ENCODE results near the gene PSMC3IP. TPM values are rescaled to one million over a fixed set of nuclear protein-coding genes. Genes with fewer than 3 reads are reported as not detected.
"Not testable (repeated sequence)": the region's sequence is repeated elsewhere in the genome, so short reads cannot be mapped to it uniquely, and the experiment has no call there.

Gene PSMC3IP
- total RNA-seq, 2 experiments from 2014 or later = 38.6 to 42.2 TPM

DNA sequence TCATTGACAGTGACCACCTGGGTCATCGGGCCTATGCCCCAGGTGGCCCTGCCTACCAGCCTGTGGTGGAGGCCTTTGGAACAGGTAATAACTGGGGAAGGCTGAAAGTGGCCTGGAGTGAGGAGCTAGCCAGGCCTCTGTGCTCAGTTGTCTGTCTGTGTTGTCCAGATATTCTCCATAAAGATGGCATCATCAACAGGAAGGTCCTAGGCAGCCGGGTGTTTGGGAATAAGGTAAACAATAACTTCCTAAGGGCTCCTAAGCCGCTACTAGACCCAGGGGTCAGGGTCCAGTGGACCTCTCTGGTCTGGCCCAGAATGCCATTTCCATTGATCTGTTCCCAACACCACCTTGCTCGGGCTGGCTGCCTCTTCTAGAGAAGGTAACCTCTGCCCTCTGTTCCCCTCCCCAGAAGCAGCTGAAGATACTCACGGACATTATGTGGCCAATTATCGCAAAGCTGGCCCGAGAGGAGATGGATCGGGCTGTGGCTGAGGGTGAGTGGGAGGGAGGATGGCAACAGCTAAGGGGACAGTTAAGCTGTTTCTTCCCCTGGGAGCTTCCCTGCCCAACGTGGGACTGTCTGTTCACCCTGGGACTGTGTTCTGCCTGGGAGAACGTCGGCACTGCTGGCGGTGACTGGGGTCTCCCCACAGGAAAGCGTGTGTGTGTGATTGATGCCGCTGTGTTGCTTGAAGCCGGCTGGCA, 12.6 kb downstream of the PSMC3IP start:
- CTCF ChIA-PET = interaction anchor here (0.7 to 2.8 kb wide), 5 partner anchors 11 to 115 kb away, joined by 3 to 13 read pairs (median 3); partner anchors contain the start of genes NAGLU and PSMC3IP
- H3K4me3 Mint-ChIP-seq = peak overlapping the region; percentile 32
- H3K36me3 Mint-ChIP-seq (ENCODE audit: low read depth) = peaks cover 17% of the 10 kb centered on the region
- H3K9me3 Mint-ChIP-seq = no peaks in the 10 kb centered on the region
- no peak overlapping the region for H3K27ac Mint-ChIP-seq
- DNase-seq = no peak
- intact Hi-C loops (cut with micrococcal nuclease) = no loop called here
- peaks cover 59% of the 10 kb centered on the region for H3K4me1 Mint-ChIP-seq (ENCODE audit: low read depth)
- no peaks in the 10 kb centered on the region for H3K27me3 Mint-ChIP-seq (ENCODE audit: low read depth)

DNA sequence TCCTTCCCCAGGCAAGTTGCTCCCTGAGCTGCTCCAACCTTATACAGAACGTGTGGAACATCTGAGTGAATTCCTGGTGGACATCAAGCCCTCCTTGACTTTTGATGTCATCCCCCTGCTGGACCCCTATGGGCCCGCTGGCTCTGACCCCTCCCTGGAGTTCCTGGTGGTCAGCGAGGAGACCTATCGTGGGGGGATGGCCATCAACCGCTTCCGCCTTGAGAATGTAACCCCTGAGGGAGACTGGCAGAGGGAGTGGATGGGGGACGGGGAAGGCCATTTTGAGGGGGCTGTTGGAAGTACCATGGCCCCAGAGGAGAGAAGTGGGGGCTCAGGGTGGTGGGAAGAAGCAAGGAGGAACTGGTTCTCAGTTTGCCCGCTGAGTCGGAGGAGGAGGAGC, 13.6 kb downstream of the PSMC3IP start:
- Mint-ChIP-seq H3K4me3 (peak overlapping the region; percentile 86), H3K9me3 (no peaks in the 10 kb centered on the region), H3K27ac (no peak overlapping the region), H3K36me3 (ENCODE audit: low read depth) (peaks cover 12% of the 10 kb centered on the region), H3K27me3 (ENCODE audit: low read depth) (no peaks in the 10 kb centered on the region), H3K4me1 (ENCODE audit: low read depth) (peaks cover 49% of the 10 kb centered on the region)
- DNase-seq = no peak
- intact Hi-C loops (cut with micrococcal nuclease) = loop anchor here (2.0 kb wide), 1 partner anchor 13 kb away; the partner anchor contains the start of gene PSMC3IP
- CTCF ChIA-PET = interaction anchor here (0.8 to 2.8 kb wide), 3 partner anchors 10 to 27 kb away, joined by 3 to 13 read pairs (median 3); partner anchors contain the start of genes NAGLU and PSMC3IP

DNA sequence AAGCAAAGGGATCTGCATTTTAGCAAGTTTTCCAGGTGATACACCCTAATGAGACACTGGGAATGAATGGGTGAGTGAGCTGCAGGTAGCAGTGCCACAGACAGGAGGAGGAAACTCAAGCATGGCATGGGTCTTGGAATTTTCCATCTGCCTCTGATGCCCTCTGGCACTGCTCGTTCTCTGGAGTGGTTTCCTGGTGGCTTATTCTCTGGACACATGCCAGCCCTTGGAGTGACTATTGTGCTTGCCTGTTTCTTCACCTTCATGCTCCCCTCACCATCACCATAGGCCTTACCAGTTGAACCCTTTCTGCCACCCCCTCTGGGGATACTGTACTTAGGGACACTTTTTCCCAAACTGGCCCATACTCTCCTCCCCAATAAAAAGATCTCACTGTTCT, 14.0 kb downstream of the PSMC3IP start:
- Mint-ChIP-seq H3K27me3 (ENCODE audit: low read depth) (no peaks in the 10 kb centered on the region), H3K36me3 (ENCODE audit: low read depth) (peaks cover 10% of the 10 kb centered on the region), H3K9me3 (no peaks in the 10 kb centered on the region), H3K4me3 (peak overlapping the region; percentile 86), H3K27ac (no peak overlapping the region), H3K4me1 (ENCODE audit: low read depth) (peaks cover 45% of the 10 kb centered on the region)
- CTCF ChIA-PET = interaction anchor here (0.9 kb wide), 1 partner anchor 10 kb away, joined by 3 read pairs; no protein-coding TSS in a partner anchor
- no peak for DNase-seq
- intact Hi-C loops (cut with micrococcal nuclease) = loop anchor here (2.0 kb wide), 1 partner anchor 13 kb away; the partner anchor contains the start of gene PSMC3IP

DNA sequence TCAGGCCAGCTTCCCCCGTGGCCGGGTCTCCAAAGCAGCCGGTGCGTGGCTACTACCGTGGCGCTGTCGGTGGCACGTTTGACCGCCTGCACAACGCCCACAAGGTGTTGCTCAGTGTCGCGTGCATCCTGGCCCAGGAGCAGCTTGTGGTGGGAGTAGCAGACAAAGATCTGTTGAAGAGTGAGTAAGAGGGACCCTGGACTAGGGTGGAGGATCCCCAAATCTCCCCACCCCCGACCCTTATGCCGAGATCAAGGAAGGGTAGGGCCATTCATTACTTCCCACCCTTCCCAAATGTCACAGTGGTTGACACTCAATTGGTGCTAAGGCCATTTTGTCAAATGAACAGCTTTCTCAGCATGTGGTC, 14.4 kb downstream of the PSMC3IP start:
- H3K27ac Mint-ChIP-seq = peak overlapping the region; percentile 90
- CTCF ChIA-PET = interaction anchor here (0.5 kb wide), 1 partner anchor 533 kb away, joined by 4 read pairs; no protein-coding TSS in a partner anchor
- peak overlapping the region; percentile 86 for H3K4me3 Mint-ChIP-seq
- no peaks in the 10 kb centered on the region for H3K27me3 Mint-ChIP-seq (ENCODE audit: low read depth)
- intact Hi-C loops (cut with micrococcal nuclease) = loop anchor here (2.0 kb wide), 1 partner anchor 14 kb away; the partner anchor contains the start of gene PSMC3IP
- peaks cover 42% of the 10 kb centered on the region for H3K4me1 Mint-ChIP-seq (ENCODE audit: low read depth)
- no peak for DNase-seq
- H3K9me3 Mint-ChIP-seq = no peaks in the 10 kb centered on the region
- H3K36me3 Mint-ChIP-seq (ENCODE audit: low read depth) = peaks cover 9% of the 10 kb centered on the region

DNA sequence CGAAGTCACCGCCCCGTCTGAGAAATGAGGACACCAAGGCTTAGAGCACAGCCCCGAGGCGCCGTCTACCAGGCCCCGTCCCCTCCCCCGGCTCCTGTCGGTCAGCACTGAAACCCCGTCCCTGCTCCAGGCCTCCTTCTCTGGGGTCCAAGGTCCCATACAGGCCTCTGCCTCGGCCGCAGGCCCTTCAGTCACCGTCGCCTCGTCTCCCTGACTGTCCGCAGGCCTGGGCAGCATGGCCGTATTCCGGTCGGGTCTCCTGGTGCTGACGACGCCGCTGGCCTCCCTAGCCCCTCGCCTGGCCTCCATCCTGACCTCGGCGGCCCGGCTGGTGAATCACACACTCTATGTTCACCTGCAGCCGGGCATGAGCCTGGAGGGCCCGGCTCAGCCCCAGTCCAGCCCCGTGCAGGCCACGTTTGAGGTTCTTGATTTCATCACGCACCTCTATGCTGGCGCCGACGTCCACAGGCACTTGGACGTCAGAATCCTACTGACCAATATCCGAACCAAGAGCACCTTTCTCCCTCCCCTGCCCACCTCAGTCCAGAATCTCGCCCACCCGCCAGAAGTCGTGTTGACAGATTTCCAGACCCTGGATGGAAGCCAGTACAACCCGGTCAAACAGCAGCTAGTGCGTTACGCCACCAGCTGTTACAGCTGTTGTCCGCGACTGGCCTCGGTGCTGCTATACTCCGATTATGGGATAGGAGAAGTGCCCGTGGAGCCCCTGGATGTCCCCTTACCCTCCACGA, 15.0 kb downstream of the PSMC3IP start:
- Mint-ChIP-seq H3K9me3 (no peaks in the 10 kb centered on the region), H3K27me3 (ENCODE audit: low read depth) (no peaks in the 10 kb centered on the region), H3K27ac (peak overlapping the region; percentile 90), H3K4me3 (peak overlapping the region; percentile 86), H3K4me1 (ENCODE audit: low read depth) (peaks cover 39% of the 10 kb centered on the region), H3K36me3 (ENCODE audit: low read depth) (peaks cover 7% of the 10 kb centered on the region)
- CTCF ChIA-PET = interaction anchor here (0.5 kb wide), 1 partner anchor 534 kb away, joined by 4 read pairs; no protein-coding TSS in a partner anchor
- no peak for DNase-seq
- intact Hi-C loops (cut with micrococcal nuclease) = loop anchor here (2.0 kb wide), 1 partner anchor 14 kb away; the partner anchor contains the start of gene PSMC3IP

DNA sequence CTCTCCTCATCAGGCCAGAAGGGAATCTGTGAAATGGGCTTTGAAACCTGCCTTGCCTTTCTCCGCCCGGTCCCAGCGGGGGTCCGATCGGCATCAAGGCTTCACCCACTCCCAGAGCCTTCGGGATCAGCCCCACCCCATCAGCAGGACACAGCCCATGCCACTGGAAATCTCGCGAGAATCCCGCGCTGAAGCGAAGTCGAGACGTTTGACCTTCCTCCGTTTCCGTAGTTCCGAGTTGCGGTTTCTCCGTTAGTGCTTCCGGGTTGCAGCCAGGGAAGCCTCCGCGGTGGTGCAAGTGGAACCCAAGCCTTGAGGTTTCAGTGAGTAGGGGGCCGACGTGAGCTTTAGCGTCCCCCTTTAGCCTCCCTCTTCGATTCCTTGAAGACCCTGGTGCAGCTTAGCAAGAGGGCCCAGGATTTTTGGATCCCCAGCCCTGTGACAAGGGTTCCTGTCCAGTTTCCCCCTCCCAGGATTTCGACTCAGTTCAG, 15.6 kb downstream of the PSMC3IP start, which contains the start of gene COASY:
Gene COASY, plus strand, starts transcription at position 252 of the 491 bp plus-strand sequence. CDS start 475 bp downstream, outside the sequence.
- intact Hi-C loops (cut with micrococcal nuclease) = loop anchor here (2.0 kb wide), 1 partner anchor 15 kb away; the partner anchor contains the start of gene PSMC3IP
- H3K27ac Mint-ChIP-seq = peak within 1 kb of the TSS; percentile 90
- CTCF ChIA-PET = no interaction called here

DNA sequence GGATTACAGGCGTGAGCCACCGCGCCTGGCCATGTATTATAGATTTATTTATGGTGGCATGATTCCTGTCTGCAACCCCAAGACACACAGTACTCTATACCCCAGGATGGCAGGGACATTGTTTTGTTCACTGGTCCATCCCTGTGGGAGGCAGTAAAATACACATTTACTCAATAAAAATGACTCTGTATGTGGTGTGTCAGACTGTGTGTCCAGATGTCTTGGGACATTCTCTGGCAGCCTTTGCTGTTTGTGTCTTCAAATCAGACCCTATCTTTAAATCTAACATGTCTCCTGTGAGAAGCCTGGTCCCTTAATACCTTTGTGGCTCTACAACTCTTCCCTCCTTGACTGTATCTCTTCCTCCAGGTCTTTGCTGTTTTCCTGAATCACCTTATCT, 17.3 kb downstream of the PSMC3IP start:
- no peak overlapping the region for H3K4me3 Mint-ChIP-seq
- H3K4me1 Mint-ChIP-seq (ENCODE audit: low read depth) = peaks cover 34% of the 10 kb centered on the region
- H3K36me3 Mint-ChIP-seq (ENCODE audit: low read depth) = peaks cover 7% of the 10 kb centered on the region
- no peaks in the 10 kb centered on the region for H3K9me3 Mint-ChIP-seq
- CTCF ChIA-PET = interaction anchor here (1.6 kb wide), 1 partner anchor 12 kb away, joined by 5 read pairs; no protein-coding TSS in a partner anchor
- intact Hi-C loops (cut with micrococcal nuclease) = no loop called here
- H3K27ac Mint-ChIP-seq = no peak overlapping the region
- DNase-seq = no peak
- H3K27me3 Mint-ChIP-seq (ENCODE audit: low read depth) = no peaks in the 10 kb centered on the region

More for the DNA sequence above, 15.6 kb downstream of the PSMC3IP start, which contains the start of gene COASY:
- Mint-ChIP-seq H3K4me1 (ENCODE audit: low read depth) (peaks cover 38% of the 10 kb centered on the region), H3K27me3 (ENCODE audit: low read depth) (no peaks in the 10 kb centered on the region), H3K36me3 (ENCODE audit: low read depth) (peaks cover 7% of the 10 kb centered on the region), H3K4me3 (peak within 1 kb of the TSS; percentile 86), H3K9me3 (no peaks in the 10 kb centered on the region)
- peak; percentile 96 for DNase-seq

DNA sequence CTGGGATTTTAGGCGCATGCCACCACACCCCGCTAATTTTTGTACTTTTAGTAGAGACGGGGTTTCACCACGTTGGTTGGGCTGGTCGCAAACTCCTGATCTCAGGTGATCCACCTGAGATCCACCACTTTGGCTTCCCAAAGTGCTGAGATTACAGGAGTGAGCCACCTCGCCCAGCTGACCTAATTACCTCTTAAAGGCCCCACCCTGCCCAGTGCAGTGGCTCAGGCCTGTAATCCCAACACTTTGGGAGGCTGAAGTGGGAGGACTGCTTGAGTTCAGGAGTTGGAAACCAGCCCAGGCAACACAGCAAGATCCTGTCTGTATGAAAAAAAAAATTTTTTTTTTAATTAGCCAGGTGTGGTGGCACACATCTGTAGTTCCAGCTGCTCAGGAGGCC, 18.5 kb downstream of the PSMC3IP start:
- Mint-ChIP-seq H3K4me3 (no peak overlapping the region), H3K4me1 (ENCODE audit: low read depth) (peaks cover 32% of the 10 kb centered on the region), H3K27ac (no peak overlapping the region), H3K36me3 (ENCODE audit: low read depth) (peaks cover 7% of the 10 kb centered on the region), H3K27me3 (ENCODE audit: low read depth) (no peaks in the 10 kb centered on the region), H3K9me3 (no peaks in the 10 kb centered on the region)
- intact Hi-C loops (cut with micrococcal nuclease) = no loop called here
- CTCF ChIA-PET = no interaction called here
- DNase-seq = no peak

DNA sequence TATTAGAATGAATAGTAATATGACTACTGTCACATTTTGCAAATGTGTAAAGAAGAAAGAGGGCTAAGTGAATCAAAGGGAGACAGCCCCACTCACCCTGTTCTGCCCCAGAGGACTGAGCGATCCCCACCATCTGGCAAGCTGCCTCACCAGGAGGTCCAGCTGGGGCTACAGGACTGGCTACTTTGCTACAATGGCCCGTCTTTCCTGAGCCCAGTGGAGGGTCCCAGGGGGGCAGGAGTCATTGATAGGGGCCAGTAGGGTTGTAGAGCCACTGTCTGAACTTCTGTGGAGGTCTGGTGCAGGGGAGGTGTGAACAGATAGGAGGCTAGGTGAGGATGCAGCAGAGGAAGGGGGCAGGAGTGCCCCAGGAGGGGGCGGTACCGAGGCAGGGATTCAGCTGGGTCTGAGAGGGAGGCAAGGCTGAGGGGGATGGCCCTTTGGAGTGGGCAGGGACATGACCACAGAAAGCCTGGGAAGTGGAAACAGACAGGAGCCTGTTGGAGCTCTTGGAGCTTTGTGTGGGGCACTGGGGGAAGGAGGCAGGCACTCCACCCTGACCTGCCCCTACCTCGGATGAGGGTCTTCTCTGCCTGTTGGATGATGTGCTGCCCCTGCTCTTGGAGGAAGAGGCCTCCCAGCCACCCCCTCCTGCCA, 21.4 kb downstream of the PSMC3IP start:
- H3K4me3 Mint-ChIP-seq = not testable (repeated sequence)
- intact Hi-C loops (cut with micrococcal nuclease) = loop anchor here (2.0 kb wide), 1 partner anchor 21 kb away; the partner anchor contains the start of gene PSMC3IP

DNA sequence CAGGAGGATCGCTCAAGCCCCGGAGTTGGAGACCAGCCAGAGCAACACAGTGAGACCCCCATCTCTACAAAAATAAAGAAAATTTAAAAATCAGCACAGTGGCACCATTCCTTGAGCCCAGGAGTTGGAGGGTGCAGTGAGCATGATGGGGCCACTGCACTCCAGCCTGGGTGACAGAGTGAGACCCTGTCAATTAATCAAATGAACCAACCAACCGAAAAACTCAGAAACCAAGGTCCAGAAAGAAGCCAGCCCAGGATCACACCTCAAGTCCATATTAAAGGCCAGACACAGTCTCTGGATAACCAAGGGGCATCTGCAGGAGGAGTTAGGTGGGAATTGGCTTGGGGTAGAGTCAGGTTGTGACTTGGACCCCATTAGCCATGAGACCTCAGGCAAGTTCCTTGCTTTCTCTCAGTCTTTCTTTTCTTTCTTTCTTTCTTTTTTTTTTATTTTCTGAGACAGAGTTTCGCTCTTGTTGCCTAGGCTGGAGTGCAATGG, 22.4 kb downstream of the PSMC3IP start:
- DNase-seq = no peak
- CTCF ChIA-PET = interaction anchor here (0.6 kb wide), 1 partner anchor 57 kb away, joined by 3 read pairs; no protein-coding TSS in a partner anchor
- Mint-ChIP-seq H3K9me3 (no peaks in the 10 kb centered on the region), H3K27ac (peak overlapping the region; percentile 91), H3K27me3 (ENCODE audit: low read depth) (no peaks in the 10 kb centered on the region), H3K36me3 (ENCODE audit: low read depth) (no peaks in the 10 kb centered on the region), H3K4me3 (peak overlapping the region; percentile 92), H3K4me1 (ENCODE audit: low read depth) (peaks cover 19% of the 10 kb centered on the region)
- intact Hi-C loops (cut with micrococcal nuclease) = loop anchor here (2.0 kb wide), 1 partner anchor 22 kb away; the partner anchor contains the start of gene PSMC3IP

More for the DNA sequence above, 21.4 kb downstream of the PSMC3IP start:
- CTCF ChIA-PET; H3K27ac Mint-ChIP-seq; H3K27me3 Mint-ChIP-seq (ENCODE audit: low read depth); DNase-seq; H3K9me3 Mint-ChIP-seq; H3K36me3 Mint-ChIP-seq (ENCODE audit: low read depth): not testable (repeated sequence)
- peaks cover 22% of the 10 kb centered on the region for H3K4me1 Mint-ChIP-seq (ENCODE audit: low read depth)
